GM18507 (cell line): ENCODE results near the gene VASH1.

ENCODE experiments used
- DNase-seq: peaks from one replicate; pipeline ENCODE4 v3.0.0; 2011; ENCODE audit warnings: low read depth; ENCODE audit not compliant: insufficient read length; ENCODE audit errors: extremely low spot score
- FAIRE-seq: peaks from 2 replicates; lab custom pipeline; 2011; peaks lifted over from hg19 to GRCh38; lab: Jason Lieb, UNC

VASH1 gene

DNA sequence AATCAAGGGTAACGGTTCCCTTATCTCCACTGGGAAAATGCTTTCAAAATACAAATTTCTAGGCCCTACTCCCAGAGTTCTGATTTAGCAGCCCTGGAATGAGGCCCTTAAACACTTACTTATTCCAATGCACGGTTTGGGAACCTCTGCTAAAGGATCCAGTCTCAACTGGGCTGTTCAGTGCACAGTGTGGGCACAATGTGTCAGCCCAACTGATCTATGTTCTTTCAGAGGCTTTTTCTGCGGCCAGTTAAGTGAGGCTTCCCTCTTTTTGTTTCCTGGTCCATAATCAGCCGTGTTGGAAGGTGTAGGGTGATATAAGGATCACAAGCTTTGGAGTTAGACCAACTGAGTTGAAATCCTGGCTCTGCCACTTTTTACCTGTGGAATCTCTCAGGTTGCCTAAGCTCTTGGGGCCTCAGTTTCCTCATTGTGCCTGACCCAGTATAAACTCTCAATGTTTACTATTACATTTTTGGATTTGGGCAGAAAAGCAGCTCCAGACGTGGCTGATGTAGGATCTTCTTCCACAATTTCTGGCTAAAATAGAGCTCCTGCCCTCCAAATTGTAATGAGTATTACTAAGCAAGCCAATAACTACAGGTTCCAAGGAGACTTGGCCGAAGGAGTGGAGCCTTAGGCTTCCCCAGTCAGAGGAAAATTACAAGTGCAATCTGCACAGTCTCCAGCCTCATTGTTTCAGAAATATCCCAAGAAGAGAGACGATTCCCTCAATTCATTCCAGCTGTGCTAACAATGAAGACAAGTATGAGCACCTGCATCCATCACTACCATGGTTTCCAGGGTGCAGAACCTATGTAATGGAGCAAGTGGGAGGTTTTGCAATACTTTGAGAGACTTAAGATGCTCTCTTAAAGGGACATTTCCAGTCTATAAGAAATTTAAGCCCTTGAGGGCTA lies 53.7 kb downstream of the VASH1 start:
- DNase-seq (no peak), FAIRE-seq (no peak)

DNA sequence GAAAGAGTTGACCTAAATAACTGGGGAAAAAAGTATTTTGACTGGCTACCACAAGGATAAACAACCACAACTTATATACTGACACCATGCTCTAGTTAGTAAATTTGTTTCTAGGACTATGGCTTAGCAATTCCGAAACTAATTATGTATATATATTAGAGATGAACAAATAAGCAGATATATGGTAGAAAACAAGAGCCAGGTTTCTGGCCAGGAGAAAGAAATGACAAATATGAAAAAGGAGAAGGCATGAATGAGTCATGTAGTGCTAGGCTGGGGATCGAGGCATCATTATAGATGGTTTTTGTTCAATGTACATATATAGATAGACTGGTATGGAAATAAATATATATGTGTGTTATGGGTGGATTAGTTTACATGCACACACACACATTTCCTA lies 59.4 kb downstream of the VASH1 start:
- DNase-seq (no peak), FAIRE-seq (no peak)

DNA sequence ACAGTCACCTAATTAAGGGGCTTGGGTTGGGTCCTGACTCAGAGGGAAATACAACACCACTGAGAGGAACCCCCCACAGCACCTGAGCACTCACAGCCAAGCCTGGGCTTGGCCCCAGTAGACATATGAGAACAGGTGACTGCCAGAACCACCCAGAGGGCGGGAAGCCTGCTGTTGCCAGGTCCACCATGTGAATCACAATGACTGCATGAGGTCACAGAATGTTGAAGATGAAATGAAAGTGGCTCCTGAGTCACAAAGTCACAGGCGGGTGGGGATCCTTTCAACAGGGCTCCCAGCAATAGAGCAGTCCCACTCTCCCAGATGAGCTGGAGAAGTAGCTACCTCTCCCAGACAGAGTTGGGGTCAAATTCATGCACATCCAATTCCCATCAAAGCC lies 64.9 kb downstream of the VASH1 start, which contains the start of gene LRRC74A:
Gene LRRC74A, plus strand, starts transcription at position 287 of the 400 bp plus-strand sequence. CDS start 290 bp downstream, outside the sequence.
- no peak for FAIRE-seq
- no peak for DNase-seq

DNA sequence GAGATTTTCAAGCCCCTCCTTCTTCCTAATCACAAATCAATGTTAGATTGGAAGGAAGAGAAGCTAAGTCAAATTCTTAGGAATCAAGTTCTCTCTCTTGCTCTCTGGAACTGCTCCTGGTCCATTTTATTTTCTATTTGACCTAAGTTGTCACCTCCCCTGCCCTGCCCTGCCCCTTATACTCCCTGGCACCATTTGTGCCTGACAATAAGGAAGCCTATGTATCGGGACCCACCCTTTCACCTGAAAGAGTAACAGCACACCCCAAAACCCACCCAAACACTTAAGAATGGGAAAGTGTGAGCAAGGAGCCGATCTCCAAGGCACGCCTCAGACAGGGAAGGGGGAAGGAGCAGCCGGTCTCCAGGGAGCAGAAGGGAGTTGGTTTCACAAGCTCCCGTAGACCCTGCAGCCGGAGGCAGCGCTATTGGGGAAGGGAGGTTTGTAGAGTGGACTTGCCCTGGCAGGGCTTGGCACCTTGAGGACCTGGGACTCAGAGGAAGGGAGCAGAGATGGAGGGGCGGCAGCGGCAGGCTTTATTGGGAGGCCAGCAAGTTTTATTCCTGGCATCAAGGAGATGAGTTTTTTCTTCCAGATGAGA lies 66.5 kb downstream of the VASH1 start:
- no peak for FAIRE-seq
- DNase-seq, result no peak

DNA sequence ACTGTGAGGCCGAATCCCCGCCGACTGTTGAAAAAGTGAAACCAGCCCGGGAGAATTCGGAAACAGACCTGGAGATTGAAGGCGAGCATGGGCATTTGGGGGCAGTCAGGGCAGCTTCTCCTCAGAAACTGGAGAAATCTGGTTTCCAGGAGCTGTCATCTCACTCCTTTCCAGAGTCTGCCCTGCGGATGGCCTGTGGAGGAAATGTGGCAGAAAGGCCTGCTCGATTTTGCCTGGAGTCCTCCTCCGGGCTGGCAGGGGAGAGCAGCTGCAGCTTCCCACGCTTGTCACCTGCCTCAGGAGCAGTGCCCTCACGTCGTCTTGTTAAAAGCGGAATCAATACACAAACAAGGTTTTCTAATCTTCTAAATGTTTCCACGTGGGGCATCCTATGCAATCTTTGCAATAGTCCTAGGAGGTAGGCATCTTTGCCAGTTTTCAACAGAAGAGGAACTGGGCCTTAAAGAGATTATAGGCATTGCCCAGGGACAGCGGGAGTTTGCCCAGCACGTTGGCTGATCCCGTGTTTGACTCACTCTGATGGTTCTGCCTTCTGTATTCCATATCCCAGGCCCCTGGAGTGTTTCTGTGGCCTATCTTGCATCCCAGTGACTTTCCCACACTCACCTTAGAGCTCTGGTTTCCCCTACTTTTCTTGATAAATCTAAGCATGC lies 67.2 kb downstream of the VASH1 start:
- FAIRE-seq, result no peak

DNA sequence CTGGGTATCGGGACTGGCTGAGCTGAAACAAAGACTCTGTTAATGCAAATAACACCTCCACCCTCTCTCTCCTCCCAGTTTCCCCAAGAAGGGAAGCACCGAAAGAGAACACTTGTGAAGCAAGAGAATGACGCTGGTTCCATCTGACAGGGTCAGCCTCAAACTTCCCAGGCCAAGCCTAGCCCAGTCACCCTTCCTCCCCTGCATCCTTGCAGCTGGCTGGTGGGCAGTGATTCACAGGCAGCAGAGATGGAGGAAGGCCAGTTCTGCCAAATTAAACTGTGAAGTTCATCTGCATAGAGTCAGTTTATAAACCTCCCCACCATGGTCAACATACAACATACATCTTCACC lies 67.7 kb downstream of the VASH1 start:
- FAIRE-seq, result no peak
- no peak for DNase-seq

More for the DNA sequence above, 67.2 kb downstream of the VASH1 start:
- DNase-seq, result no peak

DNA sequence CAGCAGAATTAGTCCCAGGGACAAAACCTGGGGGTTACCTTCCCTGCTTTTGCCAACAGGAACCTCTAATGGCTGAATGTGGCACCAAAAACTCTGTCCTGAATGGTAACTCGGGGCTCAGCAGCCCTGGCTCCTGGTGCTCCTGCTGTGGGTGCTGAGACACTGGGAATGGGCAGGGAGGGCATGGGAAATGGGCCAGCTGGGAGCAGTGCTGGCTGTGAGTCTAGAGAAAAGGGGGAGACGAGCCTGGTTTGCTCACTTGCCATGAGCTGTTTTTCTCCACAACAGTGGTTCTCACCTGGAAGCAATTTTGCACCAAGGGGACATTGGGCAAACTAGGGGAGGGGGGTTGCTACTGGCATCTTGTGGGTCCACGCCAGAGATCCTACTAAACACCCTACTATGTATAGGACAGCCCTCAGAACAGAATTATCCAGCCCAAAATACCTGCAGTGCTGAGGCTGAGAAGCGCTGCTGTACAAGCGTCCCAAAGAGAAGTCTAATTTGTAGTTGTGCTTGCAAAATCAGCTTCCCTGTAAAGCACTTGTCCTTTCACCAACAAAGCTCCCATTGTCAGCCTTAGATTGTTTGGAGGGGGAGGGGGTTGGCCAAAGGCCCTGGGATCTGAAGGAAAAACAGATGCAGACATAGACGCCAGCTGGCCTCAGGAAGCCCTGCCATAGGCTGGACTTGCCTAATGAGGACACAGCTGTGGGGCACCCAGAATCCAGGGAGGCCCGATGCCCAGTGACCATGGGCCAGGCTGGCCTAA lies 68.6 kb downstream of the VASH1 start:
- FAIRE-seq (no peak), DNase-seq (no peak)

DNA sequence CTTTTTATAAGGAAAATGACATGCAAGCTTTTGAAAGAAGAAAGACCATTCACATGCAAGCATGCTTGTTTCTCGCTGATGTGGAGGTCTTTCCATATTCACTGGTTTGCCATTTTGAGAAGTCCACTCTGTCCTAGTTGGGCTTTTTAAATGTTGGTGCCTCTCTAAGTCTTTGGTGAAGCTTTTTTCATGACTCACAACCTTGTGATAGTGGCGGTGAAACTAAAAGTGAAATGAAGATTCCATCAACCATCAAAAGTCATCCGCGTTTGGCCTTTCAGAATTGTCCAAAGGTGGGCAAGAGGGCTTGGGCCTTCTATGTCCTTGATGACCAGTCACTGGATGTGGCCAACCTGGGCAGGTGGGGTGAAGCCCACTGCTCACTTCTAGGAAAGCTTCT lies 69.3 kb downstream of the VASH1 start:
- FAIRE-seq (no peak), DNase-seq (no peak)

DNA sequence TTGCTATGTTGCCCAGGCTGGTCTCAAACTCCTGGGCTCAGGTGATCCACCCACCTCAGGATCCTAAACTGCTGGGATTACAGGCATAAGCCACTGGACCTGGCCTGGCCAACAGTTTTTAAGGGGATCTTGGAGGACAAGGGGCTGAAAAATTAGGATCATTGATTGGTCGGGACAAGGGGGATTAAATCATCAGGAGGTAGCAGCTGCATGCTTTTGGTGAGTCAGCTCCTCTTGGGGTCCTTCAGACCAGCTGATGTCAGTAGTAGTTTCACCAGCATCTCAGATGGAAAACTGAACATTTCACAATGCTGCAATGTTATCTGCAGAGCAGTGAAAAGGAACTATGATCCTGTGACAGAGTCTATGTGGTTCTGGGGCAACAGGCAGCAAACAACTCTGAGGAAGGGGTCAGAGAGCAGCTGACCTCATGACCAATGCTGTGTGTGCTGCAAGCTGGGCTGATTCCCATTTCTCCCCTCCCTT lies 71.3 kb downstream of the VASH1 start:
- DNase-seq (no peak), FAIRE-seq (no peak)
